ENCODE data around the gene RAB3GAP2.
"Not testable (repeated sequence)": the region's sequence is repeated elsewhere in the genome, so short reads cannot be mapped to it uniquely, and the experiment has no call there.

Gene RAB3GAP2

DNA sequence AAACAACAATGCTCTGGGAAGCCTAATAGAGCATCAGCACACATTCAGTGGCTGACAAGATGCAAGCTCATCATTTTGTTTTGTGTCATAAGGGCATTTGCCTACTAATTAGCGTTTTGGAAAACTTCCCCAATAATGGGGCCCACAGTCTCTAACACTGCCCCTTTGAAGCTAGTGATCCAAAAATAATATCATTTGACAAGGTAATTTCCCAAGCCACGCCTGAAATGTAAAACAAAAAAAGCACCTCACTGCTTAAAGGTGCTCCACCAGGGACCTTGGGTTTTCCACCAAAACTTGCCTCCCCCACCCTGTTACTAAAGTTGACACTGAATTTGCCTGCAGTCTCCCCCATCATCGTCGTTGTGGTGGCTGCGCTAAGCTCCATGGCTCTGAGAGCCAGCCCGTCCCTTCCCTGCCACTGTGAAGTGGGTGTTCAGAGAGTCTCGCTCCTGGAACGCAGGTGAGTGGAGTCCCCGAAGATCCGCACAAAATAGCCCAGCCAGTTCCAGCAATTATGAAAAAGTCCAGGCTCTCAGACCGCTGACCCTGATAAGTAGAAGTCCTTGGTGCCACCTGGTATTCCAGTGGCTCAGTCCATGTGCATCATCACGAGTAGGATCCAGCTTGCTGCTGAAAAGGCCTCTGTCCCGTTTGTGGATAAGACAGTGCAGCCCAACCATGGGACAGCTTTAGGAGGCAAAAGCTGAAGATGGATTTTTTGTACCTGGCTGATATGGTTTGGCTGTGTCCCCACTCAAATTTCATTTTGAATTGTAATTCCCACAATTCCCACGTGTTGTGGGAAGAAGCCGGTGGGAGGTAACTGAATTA, 52.2 kb downstream of the RAB3GAP2 start:
- H3K4me1 Mint-ChIP-seq (ENCODE audit: low read depth), result peaks cover 7% of the 10 kb centered on the region
- H3K27ac Mint-ChIP-seq, result no peak overlapping the region
- peaks cover 3% of the 10 kb centered on the region for H3K36me3 Mint-ChIP-seq (ENCODE audit: low read depth)

GRCh38 chr1:220219136-220219442, 53.2 kb downstream of the RAB3GAP2 start:
- no peaks in the 10 kb centered on the region for H3K27me3 Mint-ChIP-seq (ENCODE audit: low read depth)
- H3K4me1 Mint-ChIP-seq (ENCODE audit: low read depth), result peaks cover 7% of the 10 kb centered on the region
- no peak overlapping the region for H3K4me3 Mint-ChIP-seq
- no peaks in the 10 kb centered on the region for H3K9me3 Mint-ChIP-seq
- H3K36me3 Mint-ChIP-seq (ENCODE audit: low read depth), result peaks cover 3% of the 10 kb centered on the region
- no peak overlapping the region for H3K27ac Mint-ChIP-seq

More for the DNA sequence above, 52.2 kb downstream of the RAB3GAP2 start:
- no peaks in the 10 kb centered on the region for H3K9me3 Mint-ChIP-seq
- H3K27me3 Mint-ChIP-seq (ENCODE audit: low read depth), result no peaks in the 10 kb centered on the region
- H3K4me3 Mint-ChIP-seq, result no peak overlapping the region

DNA sequence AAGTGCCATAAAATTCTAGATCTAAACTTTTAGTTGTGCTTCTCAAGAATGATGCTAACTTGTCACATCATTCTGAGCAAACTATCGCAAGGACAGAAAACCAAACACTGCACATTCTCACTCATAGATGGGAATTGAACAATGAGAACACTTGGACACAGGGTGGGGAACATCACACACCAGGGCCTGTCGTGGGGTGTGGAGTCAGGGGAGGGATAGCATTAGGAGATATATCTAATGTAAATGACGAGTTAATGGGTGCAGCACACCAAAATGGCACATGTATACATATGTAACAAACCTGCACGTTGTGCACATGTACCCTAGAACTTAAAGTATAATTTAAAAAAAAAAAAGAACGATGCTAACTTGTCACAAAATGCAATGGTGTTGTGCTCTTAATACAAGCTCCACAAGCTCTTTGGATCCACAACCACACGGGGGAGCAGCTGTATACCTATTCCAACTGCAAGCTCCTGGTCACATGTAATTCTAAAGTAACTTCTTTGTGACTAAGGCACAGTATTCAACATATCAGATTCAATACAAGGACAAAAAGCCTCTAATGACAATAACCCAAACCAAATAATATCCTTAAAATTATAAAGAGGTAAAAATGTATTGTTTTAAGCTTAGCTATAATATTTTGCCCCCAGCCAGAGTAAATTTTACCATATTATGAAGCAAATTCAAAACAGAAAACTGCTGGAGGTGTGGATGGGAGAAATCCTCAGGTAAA, 53.7 kb downstream of the RAB3GAP2 start:
- not testable (repeated sequence) for H3K36me3 Mint-ChIP-seq (ENCODE audit: low read depth); H3K4me3 Mint-ChIP-seq; H3K4me1 Mint-ChIP-seq (ENCODE audit: low read depth); H3K9me3 Mint-ChIP-seq; H3K27ac Mint-ChIP-seq; H3K27me3 Mint-ChIP-seq (ENCODE audit: low read depth)

GRCh38 chr1:220217383-220217988, 54.8 kb downstream of the RAB3GAP2 start:
- peaks cover 9% of the 10 kb centered on the region for H3K4me1 Mint-ChIP-seq (ENCODE audit: low read depth)
- no peak overlapping the region for H3K27ac Mint-ChIP-seq
- H3K36me3 Mint-ChIP-seq (ENCODE audit: low read depth), result peaks cover 12% of the 10 kb centered on the region
- H3K4me3 Mint-ChIP-seq, result no peak overlapping the region
- no peaks in the 10 kb centered on the region for H3K9me3 Mint-ChIP-seq
- H3K27me3 Mint-ChIP-seq (ENCODE audit: low read depth), result no peaks in the 10 kb centered on the region

- Mint-ChIP-seq H3K36me3 (ENCODE audit: low read depth) (peaks cover 30% of the 10 kb centered on the region), H3K9me3 (no peaks in the 10 kb centered on the region), H3K4me3 (no peak overlapping the region), H3K4me1 (ENCODE audit: low read depth) (peaks cover 4% of the 10 kb centered on the region), H3K27me3 (ENCODE audit: low read depth) (no peaks in the 10 kb centered on the region), H3K27ac (no peak overlapping the region)
Observed at GRCh38 chr1:220213382-220213983, 58.8 kb downstream of the RAB3GAP2 start.

DNA sequence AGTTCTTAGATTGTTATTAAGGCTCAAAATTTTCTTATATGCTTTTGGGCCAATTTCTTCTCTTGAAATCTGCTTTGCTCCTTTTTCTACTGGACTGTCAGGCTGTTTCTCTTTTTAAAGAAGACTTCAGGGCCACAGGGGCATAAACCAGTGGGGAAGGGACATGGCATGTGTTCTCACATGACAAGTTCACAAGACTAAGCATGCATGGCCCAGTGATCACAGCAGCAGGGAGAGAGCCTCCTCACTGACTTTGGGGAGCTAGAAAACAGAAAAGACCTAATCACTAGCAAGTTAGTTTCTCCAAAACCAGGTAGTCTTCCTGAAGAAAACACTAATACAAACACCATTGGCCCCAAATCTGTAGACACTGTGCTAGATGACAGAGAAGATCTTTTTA, 64.8 kb downstream of the RAB3GAP2 start:
- H3K36me3 Mint-ChIP-seq (ENCODE audit: low read depth), result peaks cover 44% of the 10 kb centered on the region
- H3K27ac Mint-ChIP-seq, result no peak overlapping the region
- no peaks in the 10 kb centered on the region for H3K27me3 Mint-ChIP-seq (ENCODE audit: low read depth)

GRCh38 chr1:220204758-220205157, 67.5 kb downstream of the RAB3GAP2 start:
- peaks cover 35% of the 10 kb centered on the region for H3K36me3 Mint-ChIP-seq (ENCODE audit: low read depth)
- H3K27ac Mint-ChIP-seq; H3K27me3 Mint-ChIP-seq (ENCODE audit: low read depth); H3K4me1 Mint-ChIP-seq (ENCODE audit: low read depth); H3K9me3 Mint-ChIP-seq; H3K4me3 Mint-ChIP-seq: not testable (repeated sequence)

More for the DNA sequence above, 64.8 kb downstream of the RAB3GAP2 start:
- no peaks in the 10 kb centered on the region for H3K9me3 Mint-ChIP-seq
- no peaks in the 10 kb centered on the region for H3K4me1 Mint-ChIP-seq (ENCODE audit: low read depth)
- H3K4me3 Mint-ChIP-seq, result no peak overlapping the region

DNA sequence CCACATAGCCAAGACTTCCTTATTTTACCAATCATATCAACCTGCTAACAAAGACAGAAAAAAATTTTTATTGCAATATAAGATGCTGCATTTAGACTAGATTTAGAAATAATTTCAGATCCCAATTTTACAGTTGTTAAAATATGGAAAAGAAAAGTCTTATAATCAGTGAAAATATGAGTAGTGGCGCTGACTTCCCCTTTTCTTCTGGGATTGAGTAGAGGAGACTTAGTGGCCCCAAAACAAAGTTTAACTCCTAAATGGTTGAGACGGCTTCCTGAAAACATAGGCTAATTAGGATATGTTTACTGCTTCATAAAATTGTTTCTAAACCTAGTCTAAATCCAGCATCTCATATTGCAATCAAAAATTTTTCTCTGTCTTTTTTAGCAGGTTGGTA, 68.4 kb downstream of the RAB3GAP2 start:
- H3K27me3 Mint-ChIP-seq (ENCODE audit: low read depth), result no peaks in the 10 kb centered on the region
- no peak overlapping the region for H3K4me3 Mint-ChIP-seq
- peaks cover 26% of the 10 kb centered on the region for H3K36me3 Mint-ChIP-seq (ENCODE audit: low read depth)
- no peaks in the 10 kb centered on the region for H3K9me3 Mint-ChIP-seq
- H3K4me1 Mint-ChIP-seq (ENCODE audit: low read depth), result no peaks in the 10 kb centered on the region
- H3K27ac Mint-ChIP-seq, result no peak overlapping the region

DNA sequence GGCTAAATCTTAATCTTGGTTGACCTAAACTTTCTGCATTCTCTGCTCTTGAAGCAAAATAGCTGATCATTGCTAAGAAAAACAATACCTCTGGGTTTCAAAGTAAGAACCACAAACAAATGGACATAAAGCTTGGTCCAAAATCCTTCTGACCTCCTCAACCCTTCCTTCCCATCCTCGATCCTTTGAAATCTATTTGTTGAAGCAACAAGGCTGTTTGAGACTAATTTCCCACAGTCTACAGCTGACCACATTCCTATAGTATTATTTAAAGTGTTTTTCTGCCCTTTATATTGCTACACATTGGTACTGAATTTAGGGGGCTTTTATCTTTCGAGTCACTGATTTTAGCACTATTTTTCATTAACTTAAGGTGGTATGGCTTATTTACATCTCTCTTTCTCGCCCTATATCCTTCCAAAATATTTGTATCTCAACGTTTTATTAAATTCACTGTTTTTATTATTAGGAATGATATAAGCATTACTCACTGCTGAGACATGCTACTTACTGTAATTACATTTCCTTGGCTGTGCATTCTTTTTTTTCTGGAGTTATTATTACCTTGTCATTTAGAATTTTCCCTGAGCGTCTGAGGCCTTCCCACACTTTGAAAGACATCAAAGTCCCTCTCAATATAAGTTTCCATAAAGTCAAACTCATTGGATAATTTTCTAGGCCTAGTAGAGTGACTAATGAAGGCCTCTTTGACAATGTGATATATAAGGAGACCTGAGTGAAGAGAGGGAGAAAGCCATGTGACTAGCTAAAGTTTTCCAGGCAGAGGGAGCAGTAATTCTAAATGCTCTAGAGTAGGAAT, 73.9 kb downstream of the RAB3GAP2 start:
- no peaks in the 10 kb centered on the region for H3K27me3 Mint-ChIP-seq (ENCODE audit: low read depth)
- peaks cover 6% of the 10 kb centered on the region for H3K36me3 Mint-ChIP-seq (ENCODE audit: low read depth)
- H3K27ac Mint-ChIP-seq, result no peak overlapping the region
- H3K9me3 Mint-ChIP-seq, result no peaks in the 10 kb centered on the region
- H3K4me3 Mint-ChIP-seq, result no peak overlapping the region
- no peaks in the 10 kb centered on the region for H3K4me1 Mint-ChIP-seq (ENCODE audit: low read depth)

DNA sequence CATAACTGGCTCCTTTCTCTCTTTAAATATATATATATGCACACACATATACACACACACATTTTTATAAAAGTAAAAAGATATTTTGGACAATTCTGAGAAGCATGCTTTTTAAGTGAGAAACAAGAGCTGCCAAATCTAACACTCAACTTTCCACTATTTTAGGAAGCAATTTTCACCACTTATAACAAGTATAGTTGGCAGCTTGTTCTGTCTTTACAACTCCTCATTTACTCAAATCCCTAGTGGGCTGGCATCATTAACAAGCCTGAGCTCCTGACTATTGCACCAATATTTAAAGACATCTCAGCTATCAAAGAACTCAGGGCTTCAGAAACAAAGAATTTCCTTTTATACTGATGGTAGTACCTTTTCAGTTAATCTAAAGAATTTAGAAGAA, 76.6 kb downstream of the RAB3GAP2 start:
- Mint-ChIP-seq H3K27ac (no peak overlapping the region), H3K27me3 (ENCODE audit: low read depth) (no peaks in the 10 kb centered on the region), H3K4me1 (ENCODE audit: low read depth) (no peaks in the 10 kb centered on the region), H3K36me3 (ENCODE audit: low read depth) (peaks cover 15% of the 10 kb centered on the region), H3K4me3 (no peak overlapping the region), H3K9me3 (no peaks in the 10 kb centered on the region)

GRCh38 chr1:220189750-220190347, 82.4 kb downstream of the RAB3GAP2 start:
- no peaks in the 10 kb centered on the region for H3K4me1 Mint-ChIP-seq (ENCODE audit: low read depth)
- no peak overlapping the region for H3K27ac Mint-ChIP-seq
- peaks cover 29% of the 10 kb centered on the region for H3K36me3 Mint-ChIP-seq (ENCODE audit: low read depth)
- no peak overlapping the region for H3K4me3 Mint-ChIP-seq
- no peaks in the 10 kb centered on the region for H3K9me3 Mint-ChIP-seq
- no peaks in the 10 kb centered on the region for H3K27me3 Mint-ChIP-seq (ENCODE audit: low read depth)

GRCh38 chr1:220188538-220188937, 83.7 kb downstream of the RAB3GAP2 start:
- H3K27ac Mint-ChIP-seq, result no peak overlapping the region
- no peaks in the 10 kb centered on the region for H3K9me3 Mint-ChIP-seq
- H3K27me3 Mint-ChIP-seq (ENCODE audit: low read depth), result no peaks in the 10 kb centered on the region
- H3K4me1 Mint-ChIP-seq (ENCODE audit: low read depth), result no peaks in the 10 kb centered on the region
- no peak overlapping the region for H3K4me3 Mint-ChIP-seq
- peaks cover 27% of the 10 kb centered on the region for H3K36me3 Mint-ChIP-seq (ENCODE audit: low read depth)

- H3K27me3 Mint-ChIP-seq (ENCODE audit: low read depth), result no peaks in the 10 kb centered on the region
- no peak overlapping the region for H3K27ac Mint-ChIP-seq
- H3K9me3 Mint-ChIP-seq, result no peaks in the 10 kb centered on the region
- H3K4me3 Mint-ChIP-seq, result no peak overlapping the region
- peaks cover 22% of the 10 kb centered on the region for H3K36me3 Mint-ChIP-seq (ENCODE audit: low read depth)
- no peaks in the 10 kb centered on the region for H3K4me1 Mint-ChIP-seq (ENCODE audit: low read depth)
Observed at GRCh38 chr1:220186752-220187151, 85.5 kb downstream of the RAB3GAP2 start.

DNA sequence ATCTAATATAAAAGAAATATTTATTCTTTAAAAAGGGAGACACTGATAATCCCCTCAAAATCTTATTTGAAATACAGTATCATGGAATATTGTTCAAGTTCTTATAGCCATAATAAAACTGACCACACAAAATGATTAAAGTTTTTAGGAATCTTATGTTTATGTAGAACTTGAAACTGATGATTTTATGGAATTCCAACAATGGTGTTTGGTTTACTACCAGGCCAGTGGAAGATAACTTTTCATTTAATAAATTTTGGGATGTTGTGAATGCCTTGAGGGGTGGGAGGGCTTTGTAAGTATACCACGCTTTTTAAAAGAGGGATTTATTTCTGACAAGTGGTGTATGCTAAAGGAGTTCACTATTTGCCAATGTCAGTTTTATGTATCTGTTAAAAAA, 87.7 kb downstream of the RAB3GAP2 start:
- H3K27ac Mint-ChIP-seq, result no peak overlapping the region
- H3K36me3 Mint-ChIP-seq (ENCODE audit: low read depth), result peaks cover 29% of the 10 kb centered on the region
- H3K4me3 Mint-ChIP-seq, result no peak overlapping the region
- H3K9me3 Mint-ChIP-seq, result no peaks in the 10 kb centered on the region
- H3K27me3 Mint-ChIP-seq (ENCODE audit: low read depth), result no peaks in the 10 kb centered on the region
- no peaks in the 10 kb centered on the region for H3K4me1 Mint-ChIP-seq (ENCODE audit: low read depth)
